Measurements from ENCODE around the gene ACTRT2. TPM values are rescaled to one million over a fixed set of nuclear protein-coding genes. Genes with fewer than 3 reads are reported as not detected.

The ACTRT2 gene
- total and polyA plus RNA-seq, 2 experiments from 2014 or later: not detected

DNA sequence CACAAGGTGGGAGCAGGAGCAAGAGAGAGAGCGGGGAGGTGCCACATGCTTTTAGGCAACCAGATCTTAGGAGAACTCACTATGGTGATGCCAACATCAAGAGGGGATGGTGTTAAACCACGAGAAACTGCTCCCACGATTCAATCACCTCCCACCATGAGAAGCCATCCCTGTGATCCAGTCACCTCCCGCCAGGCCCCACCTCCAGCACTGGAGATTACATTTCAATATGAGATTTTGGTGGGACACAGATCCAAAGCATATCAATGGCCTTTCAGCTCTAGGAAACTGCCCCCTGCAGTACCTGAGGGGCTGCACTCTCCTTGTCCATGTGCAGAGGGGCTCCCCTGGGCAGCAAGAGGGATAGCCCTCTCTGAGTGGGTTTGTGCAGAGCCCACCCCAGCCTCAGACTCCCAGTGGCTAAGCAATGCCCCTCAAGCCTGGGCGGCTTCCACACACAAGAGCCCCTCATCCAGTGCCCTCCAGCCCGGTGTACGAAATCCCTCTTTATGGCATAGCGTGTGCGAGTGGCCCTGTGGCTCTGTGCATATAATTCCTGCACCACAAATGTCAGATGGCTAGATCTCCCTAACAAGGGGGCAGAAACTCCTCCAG is 32.2 kb downstream of the ACTRT2 start:
- Histone ChIP-seq H3K27ac (no peak overlapping the region), H3F3A (ENCODE audit: insufficient read depth) (no peaks in the 10 kb centered on the region), H3K4me2 (ENCODE audit: unreplicated experiment) (no peak overlapping the region), H3K36me3 (ENCODE audit: low read depth) (no peaks in the 10 kb centered on the region), H3K4me3 (no peak overlapping the region), H3K9ac (no peak overlapping the region), H2AFZ (no peak overlapping the region), H4K20me1 (ENCODE audit: insufficient read depth) (no peaks in the 10 kb centered on the region), H3K4me1 (ENCODE audit: insufficient read depth) (no peaks in the 10 kb centered on the region), H3K9me3 (ENCODE audit: low read depth) (no peaks in the 10 kb centered on the region), H3K27me3 (replicated peaks; ENCODE audit: insufficient read depth) (peaks cover 17% of the 10 kb centered on the region; the same call in 1 of the 2 replicates), H3K9me2 (ENCODE audit: insufficient read depth) (no peaks in the 10 kb centered on the region), H3K79me2 (ENCODE audit: insufficient read depth) (no peaks in the 10 kb centered on the region)
- no peak for TF ChIP-seq EZH2 (IDR thresholded peaks at IDR 0.05; ENCODE audit: insufficient read depth, poor library complexity, severe bottlenecking)
- TF ChIP-seq EZH2phosphoT487 (IDR thresholded peaks at IDR 0.05; ENCODE audit: insufficient read depth, low read depth): no peak
- no peak for DNase-seq
- 42 to 49% methylated on average over 9 of the region's 9 CpGs for WGBS, 2 experiments (ENCODE audit: low coverage in 1 of 2, low lambda C conversion rate in 2 of 2, missing lambda C conversion rate in 2 of 2)
- in situ Hi-C loops (cut with MboI): no loop called here

DNA sequence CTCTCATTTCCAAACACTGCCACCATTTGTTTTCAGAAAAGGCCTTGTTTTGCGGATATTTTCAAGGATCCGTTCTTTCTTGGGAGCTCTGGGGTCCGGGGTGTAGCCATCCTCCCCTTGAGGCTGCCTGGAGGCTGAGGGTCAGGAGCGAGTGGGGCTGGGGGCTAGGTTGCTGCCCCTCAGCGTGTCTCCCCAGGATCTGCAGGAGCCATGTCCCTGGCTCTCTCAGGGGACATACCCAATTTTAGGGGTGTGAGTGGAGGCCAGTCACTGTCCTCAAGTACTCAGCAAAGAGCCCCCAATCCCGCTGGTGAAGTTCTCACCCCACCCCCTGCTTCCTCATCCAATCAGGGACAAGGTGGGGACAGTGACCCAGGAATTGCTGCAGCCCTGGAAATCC is 32.7 kb downstream of the ACTRT2 start:
- Histone ChIP-seq H3K27me3 (replicated peaks; ENCODE audit: insufficient read depth) (peaks cover 22% of the 10 kb centered on the region), H3K4me3 (no peak overlapping the region), H3K9ac (no peak overlapping the region), H4K20me1 (ENCODE audit: insufficient read depth) (no peaks in the 10 kb centered on the region), H3K79me2 (ENCODE audit: insufficient read depth) (no peaks in the 10 kb centered on the region), H3F3A (ENCODE audit: insufficient read depth) (no peaks in the 10 kb centered on the region), H3K9me2 (ENCODE audit: insufficient read depth) (no peaks in the 10 kb centered on the region), H3K4me1 (ENCODE audit: insufficient read depth) (no peaks in the 10 kb centered on the region), H3K9me3 (ENCODE audit: low read depth) (no peaks in the 10 kb centered on the region), H3K36me3 (ENCODE audit: low read depth) (no peaks in the 10 kb centered on the region), H3K27ac (no peak overlapping the region), H2AFZ (no peak overlapping the region), H3K4me2 (ENCODE audit: unreplicated experiment) (no peak overlapping the region)
- 23 to 24% methylated on average over 5 to 6 of the region's 6 CpGs for WGBS, 2 experiments (ENCODE audit: low coverage in 1 of 2, low lambda C conversion rate in 2 of 2, missing lambda C conversion rate in 2 of 2)
- no peak for TF ChIP-seq EZH2phosphoT487 (IDR thresholded peaks at IDR 0.05; ENCODE audit: insufficient read depth, low read depth)
- no peak for TF ChIP-seq EZH2 (IDR thresholded peaks at IDR 0.05; ENCODE audit: insufficient read depth, poor library complexity, severe bottlenecking)
- DNase-seq: no peak
- in situ Hi-C loops (cut with MboI): no loop called here

DNA sequence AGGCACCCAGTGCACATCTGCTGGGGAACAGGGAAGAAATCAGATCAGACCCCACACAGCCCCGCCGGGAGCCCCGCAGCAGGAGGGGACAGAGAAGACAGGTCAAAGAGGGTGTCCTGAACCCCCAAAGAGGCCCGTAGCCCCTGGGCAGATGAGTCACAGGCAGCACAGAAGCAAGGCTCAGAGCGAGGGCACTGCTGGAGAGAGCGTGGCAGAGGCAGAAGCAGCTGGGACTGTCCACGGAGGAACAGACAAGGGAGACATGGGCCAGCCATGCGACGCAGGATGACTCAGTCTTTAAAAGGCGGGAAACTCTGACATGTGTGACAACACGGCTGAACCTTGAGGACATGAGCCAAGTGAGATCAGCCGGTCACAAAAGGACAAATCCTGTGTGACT is 33.2 kb downstream of the ACTRT2 start:
- H3K9me2 ChIP-seq (ENCODE audit: insufficient read depth): no peaks in the 10 kb centered on the region
- no peak for DNase-seq
- in situ Hi-C loops (cut with MboI): no loop called here

DNA sequence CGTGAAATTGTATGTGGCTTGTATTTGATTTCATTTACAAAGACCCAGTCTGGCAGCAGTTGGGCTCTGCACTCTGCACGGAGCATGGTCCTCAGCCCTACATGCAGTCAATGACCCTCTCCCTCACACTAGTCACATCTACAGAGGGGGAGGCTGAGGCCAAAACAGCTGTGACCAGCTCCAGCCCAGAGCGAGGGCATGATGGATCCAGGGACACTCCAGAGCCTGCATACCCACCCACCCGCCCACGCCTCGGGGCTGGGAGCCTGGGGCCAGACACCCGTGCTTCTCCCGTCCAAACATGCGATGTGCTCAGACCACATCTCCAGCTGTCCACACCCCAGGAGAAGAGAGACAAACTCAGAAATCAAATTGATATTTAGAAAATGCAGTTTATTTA is 33.8 kb downstream of the ACTRT2 start:
- H4K20me1 ChIP-seq (ENCODE audit: insufficient read depth): no peaks in the 10 kb centered on the region
- in situ Hi-C loops (cut with MboI): no loop called here
- H3K9me3 ChIP-seq (ENCODE audit: low read depth): no peaks in the 10 kb centered on the region

More for the DNA sequence above, 33.2 kb downstream of the ACTRT2 start:
- Histone ChIP-seq H3K27me3 (replicated peaks; ENCODE audit: insufficient read depth) (peaks cover 27% of the 10 kb centered on the region), H3K4me3 (no peak overlapping the region), H3K27ac (no peak overlapping the region), H3K79me2 (ENCODE audit: insufficient read depth) (no peaks in the 10 kb centered on the region), H3K9me3 (ENCODE audit: low read depth) (no peaks in the 10 kb centered on the region), H3K4me1 (ENCODE audit: insufficient read depth) (no peaks in the 10 kb centered on the region), H2AFZ (no peak overlapping the region), H3K36me3 (ENCODE audit: low read depth) (no peaks in the 10 kb centered on the region), H3K9ac (no peak overlapping the region), H4K20me1 (ENCODE audit: insufficient read depth) (no peaks in the 10 kb centered on the region), H3F3A (ENCODE audit: insufficient read depth) (no peaks in the 10 kb centered on the region), H3K4me2 (ENCODE audit: unreplicated experiment) (no peak overlapping the region)
- TF ChIP-seq EZH2phosphoT487 (IDR thresholded peaks at IDR 0.05; ENCODE audit: insufficient read depth, low read depth): no peak
- no peak for TF ChIP-seq EZH2 (IDR thresholded peaks at IDR 0.05; ENCODE audit: insufficient read depth, poor library complexity, severe bottlenecking)
- 58 to 71% methylated on average over 12 of the region's 12 CpGs for WGBS, 2 experiments (ENCODE audit: low coverage in 1 of 2, low lambda C conversion rate in 2 of 2, missing lambda C conversion rate in 2 of 2)

More for the DNA sequence above, 33.8 kb downstream of the ACTRT2 start:
- Histone ChIP-seq H3K36me3 (ENCODE audit: low read depth) (no peaks in the 10 kb centered on the region), H3K4me2 (ENCODE audit: unreplicated experiment) (no peak overlapping the region), H3K4me1 (ENCODE audit: insufficient read depth) (no peaks in the 10 kb centered on the region), H3K9ac (no peak overlapping the region), H3F3A (ENCODE audit: insufficient read depth) (no peaks in the 10 kb centered on the region), H3K27me3 (replicated peaks; ENCODE audit: insufficient read depth) (peaks cover 30% of the 10 kb centered on the region), H3K27ac (no peak overlapping the region), H3K4me3 (no peak overlapping the region), H2AFZ (no peak overlapping the region), H3K9me2 (ENCODE audit: insufficient read depth) (no peaks in the 10 kb centered on the region), H3K79me2 (ENCODE audit: insufficient read depth) (no peaks in the 10 kb centered on the region)
- WGBS, 2 experiments (ENCODE audit: low coverage in 1 of 2, low lambda C conversion rate in 2 of 2, missing lambda C conversion rate in 2 of 2): 57 to 61% methylated on average over 6 to 9 of the region's 9 CpGs
- TF ChIP-seq EZH2phosphoT487 (IDR thresholded peaks at IDR 0.05; ENCODE audit: insufficient read depth, low read depth): no peak
- no peak for TF ChIP-seq EZH2 (IDR thresholded peaks at IDR 0.05; ENCODE audit: insufficient read depth, poor library complexity, severe bottlenecking)
- no peak for DNase-seq
